HEK293 (cell line): ENCODE results near the gene OR5A2.

ENCODE experiments used
- CTCF ChIA-PET: fragments of 350-600 bp; formaldehyde crosslinking; extraction: SDS; loops from one replicate; lab custom pipeline; 2021; ENCODE audit warnings: antibody characterized with exemption; lab: Yijun Ruan, JAX
- POLR2A ChIA-PET: fragments of 300-600 bp; formaldehyde crosslinking; extraction: SDS; loops from one replicate; lab custom pipeline; 2020; ENCODE audit warnings: antibody characterized with exemption, inconsistent platforms; lab: Yijun Ruan, JAX
- H3K27ac ChIP-seq: fragments of 200-500 bp; sonication (Bioruptor generic); 2 replicates; pipeline ENCODE4 v1.5.1; 2014; ENCODE audit warnings: low read depth, low read length, control low read depth, inconsistent platforms; ENCODE audit errors: extremely low read depth
- H3K36me3 ChIP-seq, 2 experiments: fragments of 200-500 bp in 1 of 2; sonication (Bioruptor generic) in 1 of 2; 1 replicate in 1 of 2; 2 replicates in 1 of 2; pipeline ENCODE4 v1.5.1; 2014 to 2017; ENCODE audit warnings: inconsistent platforms in 2 of 2, low read length in 2 of 2; ENCODE audit not compliant: control insufficient read depth in 2 of 2, insufficient read depth in 1 of 2
- H3K4me1 ChIP-seq: fragments of 200-500 bp; sonication (Bioruptor generic); 2 replicates; pipeline ENCODE4 v1.5.1; 2014; ENCODE audit warnings: mild to moderate bottlenecking, low read length, inconsistent platforms; ENCODE audit not compliant: control insufficient read depth, insufficient read depth
- H3K4me3 ChIP-seq: 2 replicates; pipeline ENCODE4 v1.5.1; 2011; ENCODE audit warnings: low read depth, mild to moderate bottlenecking, control low read depth, low read length, moderate library complexity
- H3K9me3 ChIP-seq: fragments of 200-500 bp; sonication (Bioruptor generic); 2 replicates; pipeline ENCODE4 v1.5.1; 2014; ENCODE audit warnings: low read depth, low read length, inconsistent platforms; ENCODE audit not compliant: control insufficient read depth, insufficient read depth
- EGR2 ChIP-seq: fragments of 450-650 bp; formaldehyde crosslinking; IDR thresholded peaks from 2 replicates; pipeline ENCODE4 v1.5.1; 2016; ENCODE audit warnings: low read depth, missing biosample characterization, missing genetic modification characterization
- GLI4 ChIP-seq: fragments of 450-650 bp; formaldehyde crosslinking; IDR thresholded peaks from 2 replicates; pipeline ENCODE4 v1.5.1; 2016; ENCODE audit warnings: missing biosample characterization, missing genetic modification characterization
- PRDM10 ChIP-seq: fragments of 450-650 bp; formaldehyde crosslinking; IDR thresholded peaks from 2 replicates; pipeline ENCODE4 v1.5.1; 2016; ENCODE audit warnings: missing biosample characterization, missing genetic modification characterization
- RBAK ChIP-seq: fragments of 450-650 bp; formaldehyde crosslinking; IDR thresholded peaks from 2 replicates; pipeline ENCODE4 v1.5.1; 2016; ENCODE audit warnings: missing biosample characterization, missing genetic modification characterization
- REPIN1 ChIP-seq: fragments of 450-650 bp; formaldehyde crosslinking; IDR thresholded peaks from 2 replicates; pipeline ENCODE4 v1.5.1; 2017; ENCODE audit warnings: missing biosample characterization, missing genetic modification characterization, low read depth
- ZBTB7A ChIP-seq: fragments of 450-650 bp; formaldehyde crosslinking; IDR thresholded peaks from 2 replicates; pipeline ENCODE4 v1.5.1; 2016; ENCODE audit warnings: low read depth, missing biosample characterization, missing genetic modification characterization
- ZNF112 ChIP-seq: fragments of 450-650 bp; formaldehyde crosslinking; IDR thresholded peaks from 2 replicates; pipeline ENCODE4 v1.5.0; 2017; ENCODE audit warnings: missing biosample characterization, missing genetic modification characterization
- ZNF157 ChIP-seq: fragments of 450-650 bp; formaldehyde crosslinking; IDR thresholded peaks from 2 replicates; pipeline ENCODE4 v1.5.1; 2016; ENCODE audit warnings: missing biosample characterization, missing genetic modification characterization
- ZNF184 ChIP-seq: fragments of 450-650 bp; IDR thresholded peaks from 2 replicates; pipeline ENCODE4 v1.5.1; 2018; ENCODE audit warnings: missing biosample characterization, mild to moderate bottlenecking, missing genetic modification characterization
- ZNF24 ChIP-seq: fragments of 450-650 bp; formaldehyde crosslinking; IDR thresholded peaks from 2 replicates; pipeline ENCODE4 v1.5.1; 2016; ENCODE audit warnings: missing biosample characterization, missing genetic modification characterization
- ZNF350 ChIP-seq: fragments of 450-650 bp; formaldehyde crosslinking; IDR thresholded peaks from 2 replicates; pipeline ENCODE4 v1.5.0; 2017; ENCODE audit warnings: missing biosample characterization, mild to moderate bottlenecking, missing genetic modification characterization
- ZNF354C ChIP-seq: fragments of 450-650 bp; formaldehyde crosslinking; IDR thresholded peaks from 2 replicates; pipeline ENCODE4 v1.5.1; 2016; ENCODE audit warnings: missing biosample characterization, missing genetic modification characterization, low read depth, borderline replicate concordance
- ZNF394 ChIP-seq: fragments of 450-650 bp; formaldehyde crosslinking; IDR thresholded peaks from 2 replicates; pipeline ENCODE4 v1.5.1; 2016; ENCODE audit warnings: missing biosample characterization, missing genetic modification characterization, mild to moderate bottlenecking, moderate library complexity, borderline replicate concordance
- ZNF548 ChIP-seq: fragments of 450-650 bp; formaldehyde crosslinking; IDR thresholded peaks from 2 replicates; pipeline ENCODE4 v1.5.1; 2016; ENCODE audit warnings: missing biosample characterization, missing genetic modification characterization
- ZNF560 ChIP-seq: fragments of 450-650 bp; formaldehyde crosslinking; IDR thresholded peaks from 2 replicates; pipeline ENCODE4 v1.5.1; 2017; ENCODE audit warnings: missing biosample characterization, missing genetic modification characterization, borderline replicate concordance
- ZNF600 ChIP-seq: fragments of 450-650 bp; formaldehyde crosslinking; IDR thresholded peaks from 2 replicates; pipeline ENCODE4 v1.5.1; 2016; ENCODE audit warnings: missing biosample characterization, missing genetic modification characterization
- ZNF610 ChIP-seq: fragments of 450-650 bp; formaldehyde crosslinking; IDR thresholded peaks from 2 replicates; pipeline ENCODE4 v1.5.1; 2016; ENCODE audit warnings: missing biosample characterization, missing genetic modification characterization, borderline replicate concordance
- ZNF629 ChIP-seq: fragments of 450-650 bp; formaldehyde crosslinking; IDR thresholded peaks from 2 replicates; pipeline ENCODE4 v1.5.1; 2017; ENCODE audit warnings: missing biosample characterization, missing genetic modification characterization
- ZNF76 ChIP-seq: fragments of 450-650 bp; formaldehyde crosslinking; IDR thresholded peaks from 2 replicates; pipeline ENCODE4; 2016; ENCODE audit warnings: low read depth, missing biosample characterization, missing genetic modification characterization, borderline replicate concordance
- ZNF777 ChIP-seq: fragments of 450-650 bp; formaldehyde crosslinking; IDR thresholded peaks from 2 replicates; pipeline ENCODE4 v1.5.1; 2017; ENCODE audit warnings: missing biosample characterization, missing genetic modification characterization, borderline replicate concordance
- TF ChIP-seq, protein P1 (sequence below): fragments of 450-650 bp; formaldehyde crosslinking; IDR thresholded peaks from 2 replicates; pipeline ENCODE4 v1.5.1; 2016; ENCODE audit warnings: missing biosample characterization, missing genetic modification characterization, low read depth
- TF ChIP-seq, protein P2 (sequence below): fragments of 450-650 bp; formaldehyde crosslinking; IDR thresholded peaks from 2 replicates; pipeline ENCODE4 v1.5.1; 2016; ENCODE audit warnings: missing biosample characterization, missing genetic modification characterization

The OR5A2 gene

DNA sequence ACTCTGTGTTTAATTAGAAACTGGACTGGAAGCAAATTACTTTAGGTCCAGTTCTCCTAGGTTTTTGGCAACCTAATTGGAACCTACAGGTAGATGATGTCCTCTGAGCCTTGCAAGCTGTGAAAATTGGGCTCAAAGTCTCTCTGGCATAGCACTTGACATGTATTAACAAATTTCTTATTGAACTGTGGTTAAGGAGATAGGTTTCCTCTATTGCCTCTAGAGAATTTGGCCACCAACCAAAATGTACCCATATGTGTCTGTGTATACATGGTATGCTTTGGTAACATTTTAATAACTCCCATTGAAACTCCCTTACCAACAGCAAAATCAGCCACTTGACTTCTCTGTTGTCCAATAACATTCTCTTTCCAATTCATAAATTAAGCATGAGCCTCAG lies 46.8 kb upstream of the OR5A2 start, which contains the start of gene OR4D10:
TSS of gene OR4D10 (plus strand) at position 301 of the 400 bp plus-strand sequence. CDS start 4,115 bp downstream, outside the sequence.
- POLR2A ChIA-PET, result no interaction called here
- TF ChIP-seq ZNF629 (tag by site-specific recombination) (no peak), ZBTB7A (no peak), ZNF157 (tag by site-specific recombination) (no peak), ZNF394 (tag by site-specific recombination) (no peak), EGR2 (tag by site-specific recombination) (no peak), ZNF777 (no peak), RBAK (no peak), ZNF184 (tag by site-specific recombination) (no peak), ZNF548 (tag by site-specific recombination) (no peak), ZNF350 (tag by site-specific recombination) (no peak), GLI4 (tag by site-specific recombination) (no peak), ZNF112 (tag by site-specific recombination) (no peak), ZNF76 (no peak), ZNF560 (tag by site-specific recombination) (no peak), ZNF610 (tag by site-specific recombination) (no peak), REPIN1 (tag by site-specific recombination) (no peak), ZNF24 (tag by site-specific recombination) (no peak), ZNF354C (tag by site-specific recombination) (no peak)
- TF ChIP-seq, protein P1, sequence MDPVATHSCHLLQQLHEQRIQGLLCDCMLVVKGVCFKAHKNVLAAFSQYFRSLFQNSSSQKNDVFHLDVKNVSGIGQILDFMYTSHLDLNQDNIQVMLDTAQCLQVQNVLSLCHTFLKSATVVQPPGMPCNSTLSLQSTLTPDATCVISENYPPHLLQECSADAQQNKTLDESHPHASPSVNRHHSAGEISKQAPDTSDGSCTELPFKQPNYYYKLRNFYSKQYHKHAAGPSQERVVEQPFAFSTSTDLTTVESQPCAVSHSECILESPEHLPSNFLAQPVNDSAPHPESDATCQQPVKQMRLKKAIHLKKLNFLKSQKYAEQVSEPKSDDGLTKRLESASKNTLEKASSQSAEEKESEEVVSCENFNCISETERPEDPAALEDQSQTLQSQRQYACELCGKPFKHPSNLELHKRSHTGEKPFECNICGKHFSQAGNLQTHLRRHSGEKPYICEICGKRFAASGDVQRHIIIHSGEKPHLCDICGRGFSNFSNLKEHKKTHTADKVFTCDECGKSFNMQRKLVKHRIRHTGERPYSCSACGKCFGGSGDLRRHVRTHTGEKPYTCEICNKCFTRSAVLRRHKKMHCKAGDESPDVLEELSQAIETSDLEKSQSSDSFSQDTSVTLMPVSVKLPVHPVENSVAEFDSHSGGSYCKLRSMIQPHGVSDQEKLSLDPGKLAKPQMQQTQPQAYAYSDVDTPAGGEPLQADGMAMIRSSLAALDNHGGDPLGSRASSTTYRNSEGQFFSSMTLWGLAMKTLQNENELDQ (tag by site-specific recombination), result no peak
- TF ChIP-seq, protein P2, sequence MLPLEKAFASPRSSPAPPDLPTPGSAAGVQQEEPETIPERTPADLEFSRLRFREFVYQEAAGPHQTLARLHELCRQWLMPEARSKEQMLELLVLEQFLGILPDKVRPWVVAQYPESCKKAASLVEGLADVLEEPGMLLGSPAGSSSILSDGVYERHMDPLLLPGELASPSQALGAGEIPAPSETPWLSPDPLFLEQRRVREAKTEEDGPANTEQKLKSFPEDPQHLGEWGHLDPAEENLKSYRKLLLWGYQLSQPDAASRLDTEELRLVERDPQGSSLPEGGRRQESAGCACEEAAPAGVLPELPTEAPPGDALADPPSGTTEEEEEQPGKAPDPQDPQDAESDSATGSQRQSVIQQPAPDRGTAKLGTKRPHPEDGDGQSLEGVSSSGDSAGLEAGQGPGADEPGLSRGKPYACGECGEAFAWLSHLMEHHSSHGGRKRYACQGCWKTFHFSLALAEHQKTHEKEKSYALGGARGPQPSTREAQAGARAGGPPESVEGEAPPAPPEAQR, result no peak
- TF ChIP-seq, all 188 proteins: peak for 0
- H3K9me3 ChIP-seq, result no peaks in the 10 kb centered on the region
- no peak within 1 kb of the TSS for H3K4me3 ChIP-seq
- H3K27ac ChIP-seq, result no peak within 1 kb of the TSS
- H3K4me1 ChIP-seq, result no peaks in the 10 kb centered on the region
- H3K36me3 ChIP-seq, result no peaks in the 10 kb centered on the region
- CTCF ChIA-PET, result no interaction called here

GRCh38 chr11:59463190-59463641 lies 37.0 kb upstream of the OR5A2 start:
- no peak for TF ChIP-seq ZNF600 (tag by site-specific recombination)
- TF ChIP-seq PRDM10, result 0 out of 2 replicates have a peak, but pooled peaks have one; percentile 27
- no peaks in the 10 kb centered on the region for H3K36me3 ChIP-seq
- ChIA-PET POLR2A (no interaction called here), CTCF (interaction anchor here (0.6 kb wide), 1 partner anchor 10 kb away, joined by 3 read pairs; no protein-coding TSS in a partner anchor)
- no peaks in the 10 kb centered on the region for H3K4me1 ChIP-seq
- H3K27ac ChIP-seq, result no peak overlapping the region
- H3K4me3 ChIP-seq, result no peak overlapping the region
- H3K9me3 ChIP-seq, result no peaks in the 10 kb centered on the region
